Uterus (tissue), 2 donors: ENCODE data around the gene DRC7.

Experiments
- POLR2A ChIP-seq, 2 donors: fragments of 450-650 bp; IDR thresholded peaks; one replicate each; pipeline ENCODE4 v1.6.1; 2016; ENCODE audit warnings: antibody characterized with exemption in 2 of 2, mild to moderate bottlenecking in 1 of 2, moderate library complexity in 1 of 2
- TF ChIP-seq, protein P1 (sequence below), 4 experiments: fragments of 200-600 bp in 2 of 4; fragments of 450-650 bp in 2 of 4; sonication (generic) in 2 of 4; IDR thresholded peaks; one replicate each; pipeline ENCODE4 v1.5.1; 2016 to 2019; ENCODE audit warnings: antibody characterized with exemption in 4 of 4, mild to moderate bottlenecking in 2 of 4, moderate library complexity in 1 of 4

DNA sequence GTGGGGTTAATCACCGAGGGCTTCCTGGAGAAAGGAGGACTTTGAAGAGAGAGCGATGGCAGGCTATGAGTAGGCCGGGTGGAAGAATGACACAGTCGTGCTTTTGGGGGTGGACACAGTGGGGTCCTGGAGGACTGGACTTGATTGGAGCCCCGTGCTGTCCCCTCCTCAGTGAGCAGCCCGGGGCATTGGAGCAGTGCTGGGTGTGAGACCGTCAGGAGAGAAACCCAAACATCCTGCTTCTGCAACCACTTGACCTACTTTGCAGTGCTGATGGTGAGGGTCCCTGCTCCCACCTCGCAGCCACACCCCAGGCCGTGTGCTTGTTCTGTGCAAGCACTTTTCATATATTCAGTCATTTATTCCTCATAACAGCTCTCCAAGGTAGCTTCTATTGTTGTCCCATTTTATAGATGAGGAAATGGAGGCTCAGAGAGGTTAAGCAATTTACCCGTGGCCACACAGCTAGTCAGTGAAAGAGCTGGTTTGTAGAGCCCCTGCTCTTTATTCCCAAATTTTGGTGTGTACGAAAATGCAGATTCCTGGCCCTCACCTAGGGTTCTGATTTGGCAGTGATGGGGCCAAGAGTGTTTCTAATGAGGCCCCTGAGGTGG lies 38.2 kb upstream of the DRC7 start:
- TF ChIP-seq, protein P1, sequence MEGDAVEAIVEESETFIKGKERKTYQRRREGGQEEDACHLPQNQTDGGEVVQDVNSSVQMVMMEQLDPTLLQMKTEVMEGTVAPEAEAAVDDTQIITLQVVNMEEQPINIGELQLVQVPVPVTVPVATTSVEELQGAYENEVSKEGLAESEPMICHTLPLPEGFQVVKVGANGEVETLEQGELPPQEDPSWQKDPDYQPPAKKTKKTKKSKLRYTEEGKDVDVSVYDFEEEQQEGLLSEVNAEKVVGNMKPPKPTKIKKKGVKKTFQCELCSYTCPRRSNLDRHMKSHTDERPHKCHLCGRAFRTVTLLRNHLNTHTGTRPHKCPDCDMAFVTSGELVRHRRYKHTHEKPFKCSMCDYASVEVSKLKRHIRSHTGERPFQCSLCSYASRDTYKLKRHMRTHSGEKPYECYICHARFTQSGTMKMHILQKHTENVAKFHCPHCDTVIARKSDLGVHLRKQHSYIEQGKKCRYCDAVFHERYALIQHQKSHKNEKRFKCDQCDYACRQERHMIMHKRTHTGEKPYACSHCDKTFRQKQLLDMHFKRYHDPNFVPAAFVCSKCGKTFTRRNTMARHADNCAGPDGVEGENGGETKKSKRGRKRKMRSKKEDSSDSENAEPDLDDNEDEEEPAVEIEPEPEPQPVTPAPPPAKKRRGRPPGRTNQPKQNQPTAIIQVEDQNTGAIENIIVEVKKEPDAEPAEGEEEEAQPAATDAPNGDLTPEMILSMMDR (IDR thresholded peaks at IDR 0.05) = no peak
- no peak for TF ChIP-seq POLR2A (IDR thresholded peaks at IDR 0.05)
